Naive thymus-derived CD4-positive, alpha-beta T cell (primary cell): ENCODE results near the gene OPA1. TPM values are rescaled to one million over a fixed set of nuclear protein-coding genes. Genes with fewer than 3 reads are reported as not detected.

Experiments used
- ATAC-seq: fragments of 150-1000 bp; cut with Tn5 transposase; 2 replicates; pipeline ENCODE4 v1.10.0; 2021; ENCODE audit warnings: mild to moderate bottlenecking, moderate library complexity
- CTCF ChIA-PET: fragments of 350-600 bp; sonication (Branson Sonifier 250); formaldehyde crosslinking; loops from one replicate; lab custom pipeline; 2021; ENCODE audit warnings: antibody characterized with exemption; lab: Charles Lee
- POLR2A ChIA-PET: fragments of 350-600 bp; sonication (Branson Sonifier 250); formaldehyde crosslinking; loops from one replicate; lab custom pipeline; 2021; ENCODE audit warnings: antibody characterized with exemption, inconsistent platforms; lab: Charles Lee
- DNase-seq, 9 donors: peaks; one replicate each; pipeline versions ENCODE4 v3.0.0 to v3.0.0-alpha.2; 2020 to 2022; ENCODE audit warnings: mixed read lengths in 1 of 9
- H3K27ac ChIP-seq: one replicate; pipeline ENCODE4 v1.7.0; 2013; ENCODE audit warnings: mild to moderate bottlenecking, low read depth, low read length, moderate library complexity
- H3K27me3 ChIP-seq, 2 donors: one replicate each; pipeline ENCODE4 v1.7.0; 2013; ENCODE audit warnings: low read length in 2 of 2, mild to moderate bottlenecking in 2 of 2, moderate library complexity in 2 of 2; ENCODE audit not compliant: control insufficient read depth in 2 of 2, insufficient read depth in 2 of 2
- H3K36me3 ChIP-seq, 3 experiments: 1 replicate in 2 of 3; 2 replicates in 1 of 3; pipeline ENCODE4 v1.7.0; 2013; ENCODE audit warnings: low read length in 3 of 3, mild to moderate bottlenecking in 3 of 3, moderate library complexity in 1 of 3; ENCODE audit not compliant: insufficient read depth in 3 of 3, control insufficient read depth in 2 of 3
- H3K4me1 ChIP-seq, 2 donors: one replicate each; pipeline ENCODE4 v1.7.0; 2013; ENCODE audit warnings: low read length in 2 of 2, mild to moderate bottlenecking in 2 of 2, moderate library complexity in 1 of 2; ENCODE audit not compliant: control insufficient read depth in 2 of 2, insufficient read depth in 2 of 2
- H3K4me3 ChIP-seq: 2 replicates; pipeline ENCODE4 v1.7.0; 2013; ENCODE audit warnings: mild to moderate bottlenecking, low read length
- H3K9me3 ChIP-seq, 3 experiments: 1 replicate in 2 of 3; 2 replicates in 1 of 3; pipeline ENCODE4 v1.7.0; 2013; ENCODE audit warnings: low read length in 3 of 3; ENCODE audit not compliant: control insufficient read depth in 2 of 3
- H3K27ac Mint-ChIP-seq, 9 donors: one replicate each; pipeline ENCODE4 v1.8.0; 2020 to 2022; ENCODE audit warnings: mixed read lengths in 9 of 9, mild to moderate bottlenecking in 8 of 9, moderate library complexity in 5 of 9, inconsistent platforms in 2 of 9
- H3K27me3 Mint-ChIP-seq, 5 donors: one replicate each; pipeline ENCODE4 v1.8.0; 2021 to 2022; ENCODE audit warnings: mixed read lengths in 5 of 5, mild to moderate bottlenecking in 1 of 5
- H3K36me3 Mint-ChIP-seq, 5 donors: one replicate each; pipeline ENCODE4 v1.8.0; 2020 to 2022; ENCODE audit warnings: mixed read lengths in 5 of 5, mild to moderate bottlenecking in 3 of 5, inconsistent platforms in 1 of 5
- H3K4me1 Mint-ChIP-seq, 7 donors: one replicate each; pipeline ENCODE4 v1.8.0; 2020 to 2022; ENCODE audit warnings: mixed read lengths in 7 of 7, mild to moderate bottlenecking in 3 of 7, inconsistent platforms in 1 of 7
- H3K4me3 Mint-ChIP-seq, 10 donors: one replicate each; pipeline ENCODE4 v1.8.0; 2020 to 2022; ENCODE audit warnings: mild to moderate bottlenecking in 10 of 10, mixed read lengths in 10 of 10, moderate library complexity in 6 of 10, inconsistent platforms in 2 of 10
- H3K9me3 Mint-ChIP-seq, 11 donors: one replicate each; pipeline ENCODE4 v1.8.0; 2020 to 2022; ENCODE audit warnings: mixed read lengths in 11 of 11, mild to moderate bottlenecking in 4 of 11, inconsistent platforms in 1 of 11, moderate library complexity in 1 of 11
- intact Hi-C, 2 donors: fragments of 100-400 bp; cut with micrococcal nuclease; formaldehyde crosslinking; loops; one replicate each; pipeline ENCODE4 v1.15.1; 2023
- polyA plus RNA-seq, 2 donors: library from polyadenylated mRNA; unstranded; fragments of 300-500 nt; fragmentation: Illumina TruSeq; gene quantifications; one replicate each; pipeline ENCODE4 v1.2.3, GENCODE V29; 2021
- total RNA-seq, 6 experiments: library from RNA in 5 of 6; stranded (reverse) in 5 of 6; gene quantifications; 1 replicate in 5 of 6; 2 replicates in 1 of 6; pipeline ENCODE4 v1.2.3 and lab custom pipeline; 2021 to 2026

OPA1 gene
- total and polyA plus RNA-seq, 7 experiments from 2014 or later = 22.9 to 70.0 (median 53.4) TPM

GRCh38 chr3:193637831-193638230, 44.8 kb downstream of the OPA1 start:
- H3K27me3 ChIP-seq = no peaks in the 10 kb centered on the region
- POLR2A ChIA-PET = no interaction called here
- no peaks in the 10 kb centered on the region for H3K4me1 Mint-ChIP-seq
- H3K9me3 Mint-ChIP-seq = peaks cover 0 to 2% (median 0%) of the 10 kb centered on the region in 11 donors
- no peak overlapping the region for H3K4me3 ChIP-seq
- ATAC-seq = no peak
- H3K36me3 Mint-ChIP-seq = peaks cover 0 to 25% (median 14%) of the 10 kb centered on the region in 5 donors
- no peaks in the 10 kb centered on the region for H3K27me3 Mint-ChIP-seq
- no peak overlapping the region for H3K27ac ChIP-seq
- no peaks in the 10 kb centered on the region for H3K9me3 ChIP-seq
- H3K4me1 ChIP-seq = no peaks in the 10 kb centered on the region
- intact Hi-C loops = no loop called here
- no peak overlapping the region for H3K4me3 Mint-ChIP-seq
- CTCF ChIA-PET = no interaction called here
- DNase-seq = no peak
- H3K27ac Mint-ChIP-seq = no peak overlapping the region
- peaks cover 6 to 57% (median 21%) of the 10 kb centered on the region in 3 experiments for H3K36me3 ChIP-seq

GRCh38 chr3:193638833-193639232, 45.8 kb downstream of the OPA1 start:
- POLR2A ChIA-PET = no interaction called here
- H3K27ac ChIP-seq = no peak overlapping the region
- Mint-ChIP-seq H3K9me3 (peaks cover 0 to 2% (median 0%) of the 10 kb centered on the region in 11 donors), H3K27ac (no peak overlapping the region), H3K36me3 (peaks cover 2 to 28% (median 19%) of the 10 kb centered on the region in 5 donors), H3K4me1 (no peaks in the 10 kb centered on the region), H3K27me3 (no peaks in the 10 kb centered on the region), H3K4me3 (no peak overlapping the region)
- peaks cover 7 to 67% (median 21%) of the 10 kb centered on the region in 3 experiments for H3K36me3 ChIP-seq
- DNase-seq = no peak
- H3K9me3 ChIP-seq = no peaks in the 10 kb centered on the region
- no peak overlapping the region for H3K4me3 ChIP-seq
- CTCF ChIA-PET = interaction anchor here (0.6 kb wide), 1 partner anchor 451 kb away, joined by 5 read pairs; no protein-coding TSS in a partner anchor
- intact Hi-C loops = no loop called here
- no peaks in the 10 kb centered on the region for H3K27me3 ChIP-seq
- ATAC-seq = no peak
- H3K4me1 ChIP-seq = no peaks in the 10 kb centered on the region

- intact Hi-C loops = no loop called here
- POLR2A ChIA-PET = no interaction called here
- H3K27me3 Mint-ChIP-seq = no peaks in the 10 kb centered on the region
- DNase-seq = no peak
- H3K36me3 Mint-ChIP-seq = peaks cover 7 to 30% (median 19%) of the 10 kb centered on the region in 5 donors
- Histone ChIP-seq H3K36me3 (peaks cover 11 to 79% (median 28%) of the 10 kb centered on the region in 3 experiments), H3K9me3 (no peaks in the 10 kb centered on the region), H3K4me1 (no peaks in the 10 kb centered on the region), H3K27ac (no peak overlapping the region), H3K4me3 (no peak overlapping the region), H3K27me3 (no peaks in the 10 kb centered on the region)
- H3K4me3 Mint-ChIP-seq = no peak overlapping the region
- H3K27ac Mint-ChIP-seq = no peak overlapping the region
- CTCF ChIA-PET = interaction anchor here (1.1 to 1.3 kb wide), 2 partner anchors 8 to 25 kb away, joined by 4 to 5 read pairs; no protein-coding TSS in a partner anchor
- no peaks in the 10 kb centered on the region for H3K4me1 Mint-ChIP-seq
- no peak for ATAC-seq
- H3K9me3 Mint-ChIP-seq = no peaks in the 10 kb centered on the region
These were observed 47.2 kb downstream of the OPA1 start for GRCh38 chr3:193640165-193640715.

GRCh38 chr3:193640728-193641439, 47.9 kb downstream of the OPA1 start:
- POLR2A ChIA-PET = no interaction called here
- CTCF ChIA-PET = interaction anchor here (1.1 to 1.3 kb wide), 2 partner anchors 9 to 25 kb away, joined by 4 to 5 read pairs; no protein-coding TSS in a partner anchor
- no peaks in the 10 kb centered on the region for H3K4me1 ChIP-seq
- H3K9me3 Mint-ChIP-seq = no peaks in the 10 kb centered on the region
- no peaks in the 10 kb centered on the region for H3K27me3 ChIP-seq
- H3K4me3 Mint-ChIP-seq = no peak overlapping the region
- no peak overlapping the region for H3K27ac ChIP-seq
- peaks cover 7 to 31% (median 21%) of the 10 kb centered on the region in 5 donors for H3K36me3 Mint-ChIP-seq
- ATAC-seq = no peak
- no peaks in the 10 kb centered on the region for H3K27me3 Mint-ChIP-seq
- no peaks in the 10 kb centered on the region for H3K4me1 Mint-ChIP-seq
- no peak for DNase-seq
- H3K36me3 ChIP-seq = peaks cover 11 to 80% (median 32%) of the 10 kb centered on the region in 3 experiments
- no peaks in the 10 kb centered on the region for H3K9me3 ChIP-seq
- intact Hi-C loops = no loop called here
- no peak overlapping the region for H3K27ac Mint-ChIP-seq
- H3K4me3 ChIP-seq = no peak overlapping the region

- ATAC-seq = no peak
- no peak overlapping the region for H3K4me3 ChIP-seq
- ChIA-PET POLR2A (no interaction called here), CTCF (interaction anchor here (1.1 to 1.3 kb wide), 2 partner anchors 10 to 24 kb away, joined by 4 to 5 read pairs; no protein-coding TSS in a partner anchor)
- intact Hi-C loops = no loop called here
- no peaks in the 10 kb centered on the region for H3K27me3 ChIP-seq
- Mint-ChIP-seq H3K36me3 (peaks cover 7 to 35% (median 20%) of the 10 kb centered on the region in 5 donors), H3K4me1 (no peaks in the 10 kb centered on the region), H3K27ac (no peak overlapping the region), H3K27me3 (no peaks in the 10 kb centered on the region), H3K4me3 (no peak overlapping the region), H3K9me3 (no peaks in the 10 kb centered on the region)
- DNase-seq = no peak
- no peaks in the 10 kb centered on the region for H3K9me3 ChIP-seq
- H3K4me1 ChIP-seq = no peaks in the 10 kb centered on the region
- H3K27ac ChIP-seq = no peak overlapping the region
- peaks cover 11 to 77% (median 36%) of the 10 kb centered on the region in 3 experiments for H3K36me3 ChIP-seq
These were observed 48.4 kb downstream of the OPA1 start for GRCh38 chr3:193641440-193641775.

GRCh38 chr3:193645806-193646205, 52.8 kb downstream of the OPA1 start:
- ChIA-PET CTCF (interaction anchor here (1.0 kb wide), 1 partner anchor 17 kb away, joined by 3 read pairs; no protein-coding TSS in a partner anchor), POLR2A (no interaction called here)
- Mint-ChIP-seq H3K4me1 (no peaks in the 10 kb centered on the region), H3K9me3 (no peaks in the 10 kb centered on the region), H3K36me3 (peaks cover 13 to 59% (median 22%) of the 10 kb centered on the region in 5 donors), H3K27ac (peak overlapping the region in 1 of 9 donors; percentile 7), H3K4me3 (no peak overlapping the region), H3K27me3 (no peaks in the 10 kb centered on the region)
- no peak for DNase-seq
- H3K4me3 ChIP-seq = no peak overlapping the region
- H3K27ac ChIP-seq = no peak overlapping the region
- H3K4me1 ChIP-seq = no peaks in the 10 kb centered on the region
- no peak for ATAC-seq
- H3K9me3 ChIP-seq = no peaks in the 10 kb centered on the region
- no peaks in the 10 kb centered on the region for H3K27me3 ChIP-seq
- intact Hi-C loops = no loop called here
- H3K36me3 ChIP-seq = peaks cover 5 to 70% (median 28%) of the 10 kb centered on the region in 3 experiments
